Cardiac ventricle fibroblast (primary cell): Measurements from ENCODE around the gene TJAP1. TPM values are rescaled to one million over a fixed set of nuclear protein-coding genes. Genes with fewer than 3 reads are reported as not detected.

ENCODE experiments used
- total RNA-seq: library from RNA; depleted of rRNA; stranded (reverse); fragments of >200 nt; gene quantifications from 2 replicates; pipeline ENCODE4 v1.2.3, GENCODE V29; 2015

Gene TJAP1, protein sequence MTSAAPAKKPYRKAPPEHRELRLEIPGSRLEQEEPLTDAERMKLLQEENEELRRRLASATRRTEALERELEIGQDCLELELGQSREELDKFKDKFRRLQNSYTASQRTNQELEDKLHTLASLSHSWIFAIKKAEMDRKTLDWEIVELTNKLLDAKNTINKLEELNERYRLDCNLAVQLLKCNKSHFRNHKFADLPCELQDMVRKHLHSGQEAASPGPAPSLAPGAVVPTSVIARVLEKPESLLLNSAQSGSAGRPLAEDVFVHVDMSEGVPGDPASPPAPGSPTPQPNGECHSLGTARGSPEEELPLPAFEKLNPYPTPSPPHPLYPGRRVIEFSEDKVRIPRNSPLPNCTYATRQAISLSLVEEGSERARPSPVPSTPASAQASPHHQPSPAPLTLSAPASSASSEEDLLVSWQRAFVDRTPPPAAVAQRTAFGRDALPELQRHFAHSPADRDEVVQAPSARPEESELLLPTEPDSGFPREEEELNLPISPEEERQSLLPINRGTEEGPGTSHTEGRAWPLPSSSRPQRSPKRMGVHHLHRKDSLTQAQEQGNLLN
- total RNA-seq, result 13.9 and 15.1 TPM in 2 replicates

DNA sequence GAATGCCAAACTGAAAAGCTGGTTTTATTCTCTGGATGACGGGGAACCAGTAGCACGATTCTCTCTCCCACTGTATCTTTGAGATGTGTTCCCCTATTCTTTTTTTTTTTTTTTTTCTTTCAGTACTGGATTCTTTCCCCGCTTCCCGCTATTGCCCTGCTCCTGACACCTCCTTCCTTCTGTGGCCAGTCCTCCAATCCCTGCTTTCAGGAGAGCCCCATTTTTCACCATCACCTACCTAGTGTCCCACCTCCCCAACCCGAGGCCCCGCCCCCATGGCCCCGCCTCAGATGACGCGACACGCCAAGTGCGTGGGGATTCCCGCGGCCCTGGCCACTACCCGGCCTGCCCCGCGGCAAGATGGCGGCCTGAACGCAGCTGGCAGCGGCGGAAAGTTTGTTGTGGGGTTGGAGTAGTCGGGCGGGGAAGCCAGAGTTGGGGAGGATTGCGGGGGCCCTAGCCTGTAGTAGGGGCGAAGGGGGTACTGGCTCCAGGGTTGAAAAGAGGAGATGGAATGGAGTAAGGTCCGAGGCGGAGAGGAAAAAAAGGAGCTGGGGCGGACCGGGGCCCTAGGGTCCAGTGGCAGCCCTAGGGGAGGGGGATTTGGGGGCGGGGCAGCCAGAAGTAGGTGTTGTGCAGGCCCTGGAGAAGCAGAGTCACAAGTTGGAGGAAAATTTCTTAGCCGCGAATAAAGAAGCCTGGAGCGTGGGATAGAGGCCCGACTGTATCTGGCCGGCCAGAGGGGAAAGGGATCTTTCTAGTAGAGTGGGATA, at the start of gene TJAP1:
TJAP1 (plus strand) TSS at position 336 of the 773 bp plus-strand sequence. CDS start 21,432 bp downstream, outside the sequence.

DNA sequence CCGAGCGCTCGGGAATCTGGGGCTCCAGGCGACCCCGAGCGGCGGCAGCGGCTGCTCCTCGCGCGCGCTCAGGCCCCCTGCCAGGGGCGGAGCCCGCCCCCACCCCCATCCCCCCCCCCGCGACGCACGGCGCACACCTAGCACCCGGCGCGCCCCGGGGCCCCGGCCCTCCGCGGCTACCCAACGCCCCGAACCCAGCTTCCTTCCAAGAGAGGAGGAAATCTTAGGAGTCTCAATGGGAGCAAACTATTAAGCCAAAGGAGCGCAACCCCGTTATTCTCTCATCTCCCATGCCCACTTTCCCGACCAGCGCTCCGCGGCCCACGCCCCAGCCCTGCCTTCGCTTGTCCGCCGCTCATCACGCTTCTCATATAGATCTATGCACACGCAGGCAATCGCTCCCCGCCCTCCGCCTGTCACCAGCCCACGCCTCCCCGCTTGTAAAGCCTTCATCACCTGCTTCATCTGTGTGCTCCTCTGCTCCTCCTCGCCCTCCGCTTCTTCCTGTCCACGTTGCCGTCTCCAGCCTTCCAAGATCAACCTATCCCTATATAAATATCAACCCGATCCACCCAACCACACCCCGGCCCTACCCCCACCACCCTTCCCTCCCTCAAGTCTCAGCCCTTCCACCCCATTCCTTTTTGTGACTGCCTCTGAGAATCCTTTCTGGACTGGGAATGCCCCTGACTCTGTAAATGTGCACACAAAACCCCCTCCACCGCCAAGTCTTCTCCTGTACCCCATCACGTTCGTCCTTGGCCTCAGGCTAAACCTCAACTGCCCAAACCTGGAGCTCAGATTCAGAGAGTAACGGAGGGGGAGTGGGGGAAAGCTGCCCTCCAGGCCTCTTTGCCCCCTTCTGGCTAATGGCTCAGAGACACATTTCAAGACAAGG, 21.6 kb upstream of the TJAP1 start, which contains the start of gene DLK2:
DLK2 (minus strand) TSS at position 18 of the 898 bp plus-strand sequence. CDS start 723 bp downstream, outside the sequence.

DNA sequence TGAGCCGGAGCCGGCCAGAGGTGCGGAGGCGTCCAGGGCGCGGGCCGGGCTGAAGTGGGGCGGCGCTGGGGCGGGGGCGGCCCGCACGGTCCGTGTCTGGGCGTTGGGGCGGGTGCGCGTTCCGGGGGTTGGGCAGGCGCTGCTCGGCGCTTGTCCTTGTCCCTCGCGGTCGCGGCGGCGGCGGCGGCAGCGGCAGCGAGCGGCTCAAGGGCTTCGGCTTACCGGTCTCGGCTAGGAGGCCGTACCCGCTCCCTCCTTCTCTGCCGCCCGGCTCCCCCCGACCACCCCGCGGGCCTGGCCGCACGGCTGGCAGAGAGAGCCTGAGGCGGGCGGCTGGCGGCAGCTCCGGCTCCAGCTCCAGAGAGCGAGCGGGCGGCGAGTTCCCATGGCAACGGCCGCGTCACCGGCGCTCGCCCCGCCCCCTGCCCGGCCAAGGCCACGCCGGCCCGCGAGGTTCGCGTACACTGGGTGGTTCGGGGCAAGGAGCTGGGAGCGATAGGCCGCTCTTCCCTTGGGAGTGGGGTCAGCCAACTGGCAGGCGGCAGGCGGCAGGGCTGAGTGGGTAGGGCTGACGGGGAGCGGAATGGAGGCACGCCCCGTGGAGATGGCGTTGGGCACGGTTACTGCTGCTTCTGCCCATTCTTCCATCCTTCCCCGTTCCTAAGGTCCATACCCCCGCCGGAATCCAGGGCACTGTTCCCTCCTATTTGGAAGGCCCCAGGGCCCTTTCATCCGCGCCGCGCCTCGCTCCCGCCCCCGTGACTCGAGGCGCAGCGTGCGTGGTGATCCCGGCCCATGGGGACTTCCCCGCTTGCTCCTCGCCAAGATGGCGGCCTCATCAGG, 32.8 kb downstream of the TJAP1 start, which contains the start of gene LRRC73:
LRRC73 (minus strand) TSS at position 363 of the 843 bp plus-strand sequence. CDS start 561 bp downstream, outside the sequence.

DNA sequence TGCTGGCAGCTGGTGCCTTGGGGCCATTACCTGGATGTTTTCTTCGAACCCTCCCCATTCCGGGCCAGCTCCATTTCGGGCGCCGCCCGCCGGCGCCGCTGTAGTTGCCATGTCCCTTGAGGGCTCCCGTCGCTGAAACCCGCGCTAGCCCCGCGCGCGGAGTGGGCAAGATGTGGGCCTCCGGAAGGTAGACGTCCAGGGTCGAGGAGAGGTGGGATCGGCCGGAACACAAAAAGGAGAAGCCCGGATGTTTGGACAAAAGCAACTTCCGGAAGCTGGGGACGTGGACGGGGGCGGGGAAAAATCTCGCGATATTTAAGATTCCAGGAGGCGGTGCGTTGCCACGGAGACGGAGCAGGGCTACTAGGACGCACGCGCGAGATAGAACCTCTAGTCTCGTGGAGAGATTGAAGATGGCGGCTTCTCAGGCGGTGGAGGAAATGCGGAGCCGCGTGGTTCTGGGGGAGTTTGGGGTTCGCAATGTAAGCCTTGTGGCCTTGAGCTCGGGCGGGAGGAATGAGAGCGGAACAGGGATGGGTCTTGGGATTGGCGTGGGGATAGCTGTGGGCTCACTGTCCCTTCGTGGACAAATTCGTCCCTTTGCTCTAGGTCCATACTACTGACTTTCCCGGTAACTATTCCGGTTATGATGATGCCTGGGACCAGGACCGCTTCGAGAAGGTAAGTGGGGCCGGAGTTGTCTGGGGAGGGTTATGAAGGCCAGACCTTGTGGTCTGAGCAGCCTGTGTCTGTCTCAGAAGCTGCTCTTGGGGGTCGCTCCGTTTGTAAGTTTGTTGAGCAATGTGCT, 39.5 kb downstream of the TJAP1 start, which contains the start of the genes POLR1C and YIPF3:
POLR1C (plus strand) TSS at position 393 of the 808 bp plus-strand sequence; CDS start at position 414, 21 bp downstream.
YIPF3 (minus strand) TSS at position 230 of the 808 bp plus-strand sequence; CDS start at position 111, 119 bp downstream.

Other genes starting within 250 kb of the TJAP1 start
- gene DNPH1, start 248.1 kb upstream of the TJAP1 start, total RNA-seq, result 88.2 and 103 TPM in 2 replicates
- not detected in 2 replicates for gene TTBK1, start 234.1 kb upstream of the TJAP1 start, total RNA-seq
- not detected in 2 replicates for gene SLC22A7, start 179.3 kb upstream of the TJAP1 start, total RNA-seq
- gene CRIP3, start 168.7 kb upstream of the TJAP1 start, total RNA-seq, result not detected in 2 replicates
- 10.2 and 11.1 TPM in 2 replicates for gene ZNF318, start 107.9 kb upstream of the TJAP1 start, total RNA-seq
- gene ABCC10, start 50.0 kb upstream of the TJAP1 start, total RNA-seq, result 7.9 and 10.6 TPM in 2 replicates
- not detected in 2 replicates for gene DLK2, start 22.0 kb upstream of the TJAP1 start, total RNA-seq
- 0.15 and 0.44 TPM in 2 replicates for gene LRRC73, start 32.8 kb downstream of the TJAP1 start, total RNA-seq
- gene YIPF3, start 39.4 kb downstream of the TJAP1 start, total RNA-seq, result 110 and 136 TPM in 2 replicates
- gene POLR1C, start 39.5 kb downstream of the TJAP1 start, total RNA-seq, result 19.5 and 20.7 TPM in 2 replicates
- 13.0 and 19.6 TPM in 2 replicates for gene XPO5, start 98.5 kb downstream of the TJAP1 start, total RNA-seq
- gene POLH, start 98.6 kb downstream of the TJAP1 start, total RNA-seq, result 16.8 and 17.8 TPM in 2 replicates
- gene GTPBP2, start 151.7 kb downstream of the TJAP1 start, total RNA-seq, result 16.6 and 18.0 TPM in 2 replicates
- 15.7 and 17.4 TPM in 2 replicates for gene MAD2L1BP, start 158.3 kb downstream of the TJAP1 start, total RNA-seq
- 0.19 TPM in 1 of 2 replicates, not detected in the other for gene RSPH9, start 167.5 kb downstream of the TJAP1 start, total RNA-seq
- 32.9 and 36.0 TPM in 2 replicates for gene MRPS18A, start 210.2 kb downstream of the TJAP1 start, total RNA-seq